Measurements from ENCODE around the gene TOP2A.

GRCh38 chr17:40364121-40364861, 53.4 kb downstream of the TOP2A start, which contains the start of gene GJD3:
- no peak for TF ChIP-seq CTCF (IDR thresholded peaks at IDR 0.05)
- TF ChIP-seq POLR2A (IDR thresholded peaks at IDR 0.05) = no peak
- TF ChIP-seq POLR2AphosphoS5 (IDR thresholded peaks at IDR 0.05) = no peak
